Keratinocyte (primary cell): ENCODE results near the gene GDPD5. TPM values are rescaled to one million over a fixed set of nuclear protein-coding genes. Genes with fewer than 3 reads are reported as not detected.

Experiments
- DNase-seq: peaks from one replicate; pipeline ENCODE4 v3.0.0-alpha.2; 2011; ENCODE audit warnings: low read depth, missing footprints, low spot score
- FAIRE-seq: peaks from 2 replicates; lab custom pipeline; 2011; peaks lifted over from hg19 to GRCh38; lab: Jason Lieb, UNC
- H2AFZ ChIP-seq: 2 replicates; pipeline ENCODE4 v1.6.0; 2012; ENCODE audit warnings: low read length, control low read depth, inconsistent platforms; ENCODE audit not compliant: control insufficient read depth
- H3K27ac ChIP-seq: 2 replicates; pipeline ENCODE4 v1.5.1; 2011; ENCODE audit warnings: low read length; ENCODE audit not compliant: control insufficient read depth, insufficient read depth
- H3K27me3 ChIP-seq: 3 replicates; pipeline ENCODE4 v1.6.0; 2011; ENCODE audit warnings: low read length; ENCODE audit not compliant: control insufficient read depth, insufficient read depth; ENCODE audit errors: extremely low read depth
- H3K36me3 ChIP-seq, 2 experiments: 2 replicates in 1 of 2; 3 replicates in 1 of 2; pipeline ENCODE4 v1.5.1; 2011; ENCODE audit warnings: low read length in 2 of 2, mild to moderate bottlenecking in 1 of 2; ENCODE audit not compliant: control insufficient read depth in 2 of 2, insufficient read depth in 2 of 2; ENCODE audit errors: extremely low read depth in 1 of 2
- H3K4me1 ChIP-seq: 3 replicates; pipeline ENCODE4 v1.5.1; 2011; ENCODE audit warnings: low read length; ENCODE audit not compliant: control insufficient read depth, insufficient read depth; ENCODE audit errors: extremely low read depth
- H3K4me2 ChIP-seq: 3 replicates; pipeline ENCODE4 v1.6.0; 2011; ENCODE audit warnings: low read depth, low read length; ENCODE audit not compliant: control insufficient read depth, insufficient read depth; ENCODE audit errors: extremely low read depth
- H3K4me3 ChIP-seq, 3 experiments: fragments of 200-600 bp in 1 of 3; sonication (generic) in 1 of 3; 2 replicates in 2 of 3; 3 replicates in 1 of 3; pipeline ENCODE4 v1.5.1; 2011 to 2016; ENCODE audit warnings: low read length in 3 of 3, mild to moderate bottlenecking in 3 of 3, control low read depth in 2 of 3, inconsistent platforms in 1 of 3, low read depth in 1 of 3, mixed read lengths in 1 of 3, mixed run types in 1 of 3, moderate library complexity in 1 of 3; ENCODE audit not compliant: control insufficient read depth in 2 of 3, insufficient read depth in 2 of 3; ENCODE audit errors: extremely low read depth in 1 of 3
- H3K79me2 ChIP-seq: 2 replicates; pipeline ENCODE4 v1.6.0; 2012; ENCODE audit warnings: low read length; ENCODE audit not compliant: control insufficient read depth, insufficient read depth
- H3K9ac ChIP-seq: 3 replicates; pipeline ENCODE4 v1.6.0; 2011; ENCODE audit warnings: low read length; ENCODE audit not compliant: control insufficient read depth, insufficient read depth; ENCODE audit errors: extremely low read depth
- H3K9me1 ChIP-seq: 3 replicates; pipeline ENCODE4 v1.6.0; 2011; ENCODE audit warnings: low read length; ENCODE audit not compliant: control insufficient read depth, insufficient read depth; ENCODE audit errors: extremely low read depth
- H3K9me3 ChIP-seq: 2 replicates; pipeline ENCODE4 v1.5.1; 2012; ENCODE audit warnings: low read depth, low read length; ENCODE audit not compliant: control insufficient read depth
- H4K20me1 ChIP-seq: 3 replicates; pipeline ENCODE4 v1.6.0; 2011; ENCODE audit warnings: low read length; ENCODE audit not compliant: control insufficient read depth, insufficient read depth; ENCODE audit errors: extremely low read depth
- CTCF ChIP-seq, 3 experiments: IDR thresholded peaks in 1 of 3; conservative IDR thresholded peaks in 1 of 3; optimal IDR thresholded peaks in 1 of 3; 2 replicates in 2 of 3; 3 replicates in 1 of 3; pipeline versions ENCODE3 to v1.5.1; 2011; ENCODE audit warnings: low read length in 3 of 3, mild to moderate bottlenecking in 3 of 3, moderate library complexity in 2 of 3, control low read depth in 1 of 3, inconsistent platforms in 1 of 3; ENCODE audit not compliant: insufficient read depth in 2 of 3; ENCODE audit errors: extremely low read depth in 1 of 3
- EZH2 ChIP-seq: IDR thresholded peaks from one replicate; pipeline ENCODE4 v1.6.1; 2012; ENCODE audit warnings: inconsistent platforms, mild to moderate bottlenecking, low read length, moderate library complexity
- dilution Hi-C: fragments of 300-500 bp; cut with MboI; formaldehyde crosslinking; loops from one replicate; pipeline ENCODE4 v1.7.0; 2020; ENCODE audit warnings: low sequenced_read_pairs; ENCODE audit not compliant: extremely low pct_ligation_motif_present
- polyA plus RNA-seq, 5 experiments: library from polyadenylated mRNA; depleted of rRNA in 3 of 5; stranded (reverse) in 3 of 5; stranded (forward) in 1 of 5; unstranded in 1 of 5; fragments of >200 nt; gene quantifications; 1 replicate in 1 of 5; 2 replicates in 3 of 5; 3 replicates in 1 of 5; pipeline versions ENCODE4 v1.2.1 to v1.2.3, GENCODE V29; 2011 to 2012; ENCODE audit warnings: missing spikeins in 2 of 5, low read depth in 1 of 5, low replicate concordance in 1 of 5

GDPD5 gene
- polyA plus RNA-seq, 1 donor (not counting 4 experiments of a cell fraction or from before 2014, with no cell fraction given) = 2.1 TPM

GRCh38 chr11:75526192-75526541 lies 426 bp upstream of the GDPD5 start:
- no peaks in the 10 kb centered on the region for H3K4me1 ChIP-seq
- H3K9me3 ChIP-seq = no peaks in the 10 kb centered on the region
- peak overlapping the region; percentile 82 for H2AFZ ChIP-seq
- FAIRE-seq = no peak
- peak overlapping the region; percentile 80 for H3K4me2 ChIP-seq
- peak overlapping the region; percentile 49 for H3K9ac ChIP-seq
- H3K27ac ChIP-seq = no peak overlapping the region
- no peaks in the 10 kb centered on the region for H3K9me1 ChIP-seq
- DNase-seq = no peak
- no peaks in the 10 kb centered on the region for H3K36me3 ChIP-seq
- TF ChIP-seq CTCF (optimal IDR thresholded peaks at IDR 0.05 in 1 of 3, IDR thresholded peaks at IDR 0.05 in 1 of 3, conservative IDR thresholded peaks at IDR 0.05 in 1 of 3; ENCODE audit: extremely low read depth in 1 of 3, insufficient read depth in 2 of 3, low read length in 3 of 3) = no peak
- no peak for TF ChIP-seq EZH2
- H3K4me3 ChIP-seq = peak overlapping the region; percentile 56 to 71 (median 56)
- H3K79me2 ChIP-seq = no peaks in the 10 kb centered on the region
- no peaks in the 10 kb centered on the region for H4K20me1 ChIP-seq
- dilution Hi-C loops = no loop called here
- peaks cover 11% of the 10 kb centered on the region for H3K27me3 ChIP-seq

GRCh38 chr11:75524665-75525432 lies 892 bp downstream of the GDPD5 start:
- dilution Hi-C loops = no loop called here
- H3K9me3 ChIP-seq = no peaks in the 10 kb centered on the region
- FAIRE-seq = no peak
- H3K79me2 ChIP-seq = no peaks in the 10 kb centered on the region
- H3K9ac ChIP-seq = peak overlapping the region; percentile 31
- no peak overlapping the region for H3K27ac ChIP-seq
- H4K20me1 ChIP-seq = no peaks in the 10 kb centered on the region
- H3K4me3 ChIP-seq = peak overlapping the region; percentile 56 to 71 (median 56)
- no peaks in the 10 kb centered on the region for H3K4me1 ChIP-seq
- peaks cover 11% of the 10 kb centered on the region for H3K27me3 ChIP-seq
- TF ChIP-seq CTCF (optimal IDR thresholded peaks at IDR 0.05 in 1 of 3, IDR thresholded peaks at IDR 0.05 in 1 of 3, conservative IDR thresholded peaks at IDR 0.05 in 1 of 3; ENCODE audit: extremely low read depth in 1 of 3, insufficient read depth in 2 of 3, low read length in 3 of 3) (no peak), EZH2 (peak; percentile 38)
- no peaks in the 10 kb centered on the region for H3K36me3 ChIP-seq
- DNase-seq = no peak
- peak overlapping the region; percentile 81 for H3K4me2 ChIP-seq
- no peaks in the 10 kb centered on the region for H3K9me1 ChIP-seq
- H2AFZ ChIP-seq = peak overlapping the region; percentile 78
